Stimulated activated CD4-positive, alpha-beta T cell treated with anti-CD3 and anti-CD28 coated beads, Interleukin-12 subunit alpha, Interleukin-12 subunit beta, amount 100 ng/mL, for 4 hours (primary cell): ENCODE results near the gene LAMC3.
"Not testable (repeated sequence)": the region's sequence is repeated elsewhere in the genome, so short reads cannot be mapped to it uniquely, and the experiment has no call there.

Experiments
- DNase-seq: peaks from one replicate; pipeline ENCODE4 v3.0.0-alpha.2; 2020

LAMC3 gene

GRCh38 chr9:130992682-130993032 is 16.3 kb upstream of the LAMC3 start:
- no peak for DNase-seq

- DNase-seq, result no peak
These were observed 15.5 kb upstream of the LAMC3 start for GRCh38 chr9:130993303-130994030.

GRCh38 chr9:130994135-130995085 is 14.6 kb upstream of the LAMC3 start:
- DNase-seq, result no peak

- DNase-seq, result no peak
These were observed 13.6 kb upstream of the LAMC3 start for GRCh38 chr9:130995086-130996011.

GRCh38 chr9:130996205-130996604 is 12.8 kb upstream of the LAMC3 start:
- DNase-seq, result no peak

GRCh38 chr9:130996676-130997394 is 12.1 kb upstream of the LAMC3 start:
- no peak for DNase-seq

- DNase-seq, result no peak
These were observed 11.6 kb upstream of the LAMC3 start for GRCh38 chr9:130997395-130997684.

- DNase-seq, result peak; percentile 27
These were observed 10.9 kb upstream of the LAMC3 start for GRCh38 chr9:130997925-130998596.

- DNase-seq, result no peak
These were observed 10.3 kb upstream of the LAMC3 start for GRCh38 chr9:130998597-130999244.

- DNase-seq, result no peak
These were observed 9.7 kb upstream of the LAMC3 start for GRCh38 chr9:130999245-130999623.

GRCh38 chr9:131000526-131000925 is 8.4 kb upstream of the LAMC3 start:
- not testable (repeated sequence) for DNase-seq

GRCh38 chr9:131001021-131001420 is 8.0 kb upstream of the LAMC3 start:
- DNase-seq, result no peak

- no peak for DNase-seq
These were observed 7.0 kb upstream of the LAMC3 start for GRCh38 chr9:131001990-131002389.

- no peak for DNase-seq
These were observed 2.4 kb upstream of the LAMC3 start for GRCh38 chr9:131006601-131007000.

- no peak for DNase-seq
These were observed 888 bp upstream of the LAMC3 start for GRCh38 chr9:131008086-131008485.

GRCh38 chr9:131008563-131008908 is 438 bp upstream of the LAMC3 start:
- DNase-seq, result no peak

GRCh38 chr9:131010482-131011273 is 1.7 kb downstream of the LAMC3 start:
- DNase-seq, result no peak

- no peak for DNase-seq
These were observed 2.5 kb downstream of the LAMC3 start for GRCh38 chr9:131011274-131012022.

GRCh38 chr9:131012023-131012334 is 3.0 kb downstream of the LAMC3 start:
- no peak for DNase-seq

- no peak for DNase-seq
These were observed 3.5 kb downstream of the LAMC3 start for GRCh38 chr9:131012396-131012917.
